T-helper 9 cell (primary cell): Measurements from ENCODE around the gene GC.
"Not testable (repeated sequence)": the region's sequence is repeated elsewhere in the genome, so short reads cannot be mapped to it uniquely, and the experiment has no call there.

ENCODE experiments used
- DNase-seq: peaks from one replicate; pipeline ENCODE4 v3.0.0-alpha.2; 2020

GC gene

DNA sequence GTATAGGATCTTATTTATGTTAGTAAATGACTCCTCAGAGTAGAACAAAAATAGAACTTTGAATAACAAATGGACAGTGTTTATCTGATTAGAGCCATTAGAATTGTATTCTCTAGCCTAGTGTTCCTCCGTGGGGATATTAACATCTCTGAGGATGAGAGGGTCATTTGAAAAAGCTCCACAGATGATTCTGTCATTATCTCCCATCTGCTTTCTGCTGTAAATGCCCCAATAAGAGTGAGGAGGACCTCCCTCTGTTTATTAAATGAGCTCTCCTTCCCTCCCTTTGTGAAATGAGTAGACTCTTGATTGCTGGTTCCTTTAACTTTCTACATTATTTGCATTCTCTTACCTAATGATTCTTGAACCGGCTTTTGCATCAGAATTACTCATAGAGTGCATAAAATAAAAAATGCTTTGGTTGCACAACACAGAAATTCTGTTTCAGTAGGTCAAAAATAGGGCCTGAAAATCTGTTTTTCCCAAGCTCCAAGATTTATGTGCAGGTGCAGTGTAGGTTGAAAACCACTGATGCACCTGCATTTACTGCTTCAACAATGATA lies 18.0 kb downstream of the GC start:
- no peak for DNase-seq

DNA sequence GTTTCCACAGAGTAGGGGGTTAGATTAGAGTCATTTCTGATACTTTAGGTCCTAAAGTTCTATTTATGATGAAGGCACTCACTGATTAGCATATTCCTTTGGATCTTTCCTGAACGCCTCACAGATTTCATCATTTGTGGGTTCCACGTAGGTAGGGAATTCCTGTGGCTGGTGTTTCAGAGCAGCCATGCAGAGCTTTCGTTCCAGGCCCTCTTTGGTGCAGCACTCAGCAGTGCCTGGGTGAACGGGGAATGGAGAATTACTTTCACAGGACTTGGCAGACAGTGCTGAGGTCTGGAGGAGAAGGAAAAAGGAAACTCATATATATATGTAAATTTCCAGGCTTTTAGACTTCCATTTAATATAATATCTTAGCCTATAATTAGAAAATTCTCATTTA lies 18.5 kb downstream of the GC start:
- DNase-seq = no peak

DNA sequence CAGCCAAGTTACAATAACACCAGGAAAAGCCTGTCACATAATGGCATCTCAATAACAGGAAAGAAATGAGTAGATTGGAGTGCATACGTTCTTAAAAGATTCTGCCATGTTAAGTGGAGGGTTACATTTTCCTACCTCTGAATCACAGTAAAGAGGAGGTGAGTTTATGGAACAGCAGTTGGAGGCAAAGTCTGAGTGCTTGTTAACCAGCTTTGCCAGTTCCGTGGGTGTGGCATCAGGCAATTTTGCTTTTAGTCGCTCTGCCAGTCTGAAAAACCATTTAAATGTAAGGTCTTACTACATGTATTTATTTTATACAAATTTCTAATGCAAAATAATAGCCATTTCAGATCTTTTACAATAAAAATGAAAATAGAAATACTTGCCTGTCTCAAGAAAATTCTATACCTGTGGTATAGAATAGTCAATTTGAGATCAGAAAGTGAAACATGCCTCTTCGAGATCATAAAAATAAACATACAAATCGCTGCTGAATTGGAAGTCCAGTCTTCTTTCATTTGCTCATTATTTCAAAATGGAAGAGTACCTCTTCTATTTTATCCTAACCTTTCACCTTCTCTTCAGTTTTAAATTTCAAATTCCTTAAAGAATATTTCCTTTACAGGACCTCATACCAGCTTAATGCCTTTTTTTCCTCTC lies 31.4 kb downstream of the GC start:
- no peak for DNase-seq

DNA sequence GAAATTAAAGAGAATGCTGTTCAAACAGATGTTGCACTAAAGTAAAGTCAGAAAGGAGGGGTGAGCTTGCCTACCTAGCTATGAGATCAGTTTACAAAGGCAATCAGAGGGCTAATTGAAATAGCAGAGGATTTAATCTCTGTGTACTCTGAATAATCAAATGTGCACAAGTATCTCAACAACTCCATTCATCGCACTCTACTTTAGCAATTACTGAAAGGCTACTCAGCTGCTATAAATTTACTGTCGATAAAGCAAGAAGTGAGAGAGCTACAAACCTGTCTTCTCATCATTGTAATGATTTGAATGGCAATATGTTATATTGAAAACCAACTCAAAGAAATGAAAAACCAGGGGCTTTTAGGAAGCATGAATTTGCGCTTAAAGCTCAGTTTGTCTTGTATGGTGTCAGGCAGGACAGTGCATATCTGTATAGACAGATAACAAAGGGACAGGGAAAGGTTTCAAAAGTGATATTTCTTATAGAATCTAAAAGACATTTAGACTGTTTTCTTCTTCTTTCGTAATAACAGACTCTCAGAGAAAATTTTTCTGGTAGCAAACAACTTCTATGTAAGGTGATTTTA lies 34.8 kb downstream of the GC start:
- DNase-seq = no peak

DNA sequence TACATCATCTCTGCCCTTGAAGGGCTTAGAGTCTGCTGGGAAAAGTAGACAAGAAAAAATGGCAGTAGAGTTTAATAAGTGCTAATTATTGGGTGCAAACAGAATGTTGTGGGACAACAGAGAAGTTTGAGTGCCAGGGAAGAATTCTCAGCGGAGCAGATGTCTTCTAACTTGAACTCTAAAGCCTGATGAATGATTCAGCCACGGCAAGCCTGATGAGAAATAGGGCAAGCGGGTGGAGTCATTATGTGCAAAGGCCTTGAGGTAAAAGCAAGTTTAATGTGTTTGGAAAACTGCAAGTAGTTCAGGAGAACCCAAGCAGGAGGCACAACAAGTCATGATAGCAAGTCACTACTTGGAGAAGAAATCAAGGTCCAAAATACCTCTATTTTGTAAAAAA lies 37.5 kb downstream of the GC start:
- no peak for DNase-seq

DNA sequence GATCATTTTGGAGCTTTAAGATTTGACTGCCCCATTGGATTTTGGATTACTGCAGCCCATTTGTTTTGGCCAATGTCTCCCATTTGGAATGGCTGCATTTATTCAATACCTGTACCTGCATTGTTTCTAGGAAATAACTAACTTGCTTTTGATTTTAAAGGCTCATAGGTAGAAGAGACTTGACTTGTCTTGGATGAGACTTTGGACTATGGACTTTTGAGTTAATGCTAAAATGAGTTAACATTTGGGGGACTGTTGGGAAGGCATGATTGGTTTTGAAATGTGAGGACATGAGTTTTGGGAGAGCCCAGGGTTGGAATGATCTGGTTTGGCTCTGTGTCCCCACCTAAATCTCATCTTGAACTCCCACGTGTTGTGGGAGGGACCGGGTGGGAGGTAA lies 45.1 kb downstream of the GC start:
- DNase-seq = not testable (repeated sequence)

DNA sequence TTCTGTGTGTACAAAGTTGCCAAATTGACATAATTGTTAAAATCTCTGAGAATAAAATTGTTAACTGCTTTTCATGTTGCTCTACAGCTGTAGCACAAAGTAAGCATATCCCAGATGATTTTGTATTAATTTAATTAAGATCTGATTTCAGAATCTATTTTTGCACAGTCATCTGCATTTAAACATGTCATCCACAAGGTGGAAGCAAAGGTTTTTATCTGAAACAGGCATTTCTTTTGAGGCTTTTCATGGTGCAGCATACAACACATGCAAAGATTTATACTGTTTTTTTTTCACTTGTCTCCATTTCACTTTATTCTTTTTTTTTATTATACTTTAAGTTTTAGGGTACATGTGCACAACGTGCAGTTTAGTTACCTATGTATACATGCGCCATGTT lies 51.2 kb downstream of the GC start:
- DNase-seq = no peak

DNA sequence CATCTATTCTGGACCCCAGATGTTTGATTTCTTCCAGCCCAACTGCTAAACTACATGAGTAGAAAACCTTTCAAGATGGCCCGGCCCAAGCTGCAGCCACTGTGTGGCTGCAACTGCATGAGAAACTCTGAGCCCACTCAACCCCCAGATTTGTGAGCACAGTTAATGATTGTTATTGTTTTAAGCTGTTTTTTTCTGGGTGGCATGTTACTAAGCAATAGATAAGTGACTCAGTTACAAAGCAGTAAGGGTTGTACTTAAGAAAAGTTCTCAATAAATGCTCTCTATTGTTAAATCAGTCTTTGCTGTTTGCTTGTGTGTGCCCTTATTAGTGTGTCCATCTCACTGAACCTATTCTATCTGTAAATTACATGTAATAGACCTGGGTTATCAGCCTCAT lies 51.8 kb downstream of the GC start:
- no peak for DNase-seq

DNA sequence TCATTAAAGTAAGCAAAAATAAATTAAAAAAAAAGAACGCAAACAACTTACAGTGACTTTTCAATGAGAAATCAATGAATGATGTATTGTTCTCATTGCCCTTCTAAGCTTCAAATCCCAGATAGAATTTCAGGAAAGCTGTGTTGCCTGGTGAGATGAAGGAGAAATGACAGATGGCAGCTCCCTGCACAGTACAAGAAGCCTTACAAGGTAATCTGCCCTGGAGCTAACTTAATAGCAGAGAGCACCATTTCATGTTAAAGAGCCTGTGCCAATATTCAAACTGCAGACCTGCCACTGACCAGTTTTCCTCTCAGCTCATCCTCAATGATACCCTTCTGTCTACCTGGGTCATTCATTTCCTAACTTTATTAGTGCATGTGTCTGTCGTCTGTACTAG lies 54.0 kb downstream of the GC start:
- no peak for DNase-seq

DNA sequence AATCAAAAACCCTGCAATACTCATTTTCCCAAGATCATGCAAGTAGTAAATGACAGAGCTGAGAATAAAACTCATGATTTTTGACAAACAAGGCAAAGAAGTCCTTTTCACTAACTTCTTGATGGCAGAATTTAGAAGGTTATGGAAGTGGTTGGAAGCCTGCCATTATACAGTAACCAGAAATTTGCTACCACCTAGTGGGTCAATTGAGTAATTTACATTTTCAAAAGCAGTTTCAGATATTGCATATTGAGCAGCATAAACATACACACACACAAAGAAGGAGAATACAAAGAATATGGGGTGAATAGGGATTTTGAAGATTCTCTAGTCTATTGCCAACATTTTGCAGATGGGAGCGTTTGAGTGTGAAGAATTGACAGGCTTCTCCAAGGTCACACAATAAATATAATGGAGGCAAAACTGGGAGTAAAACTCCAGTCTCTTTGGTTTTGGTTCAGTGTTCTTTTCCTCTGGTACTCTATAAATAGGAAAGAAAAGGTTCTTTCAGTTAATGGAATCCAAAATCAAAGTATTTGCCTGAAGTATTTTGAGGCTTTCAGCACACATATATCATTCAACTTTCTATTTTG lies 70.2 kb downstream of the GC start:
- DNase-seq = no peak

DNA sequence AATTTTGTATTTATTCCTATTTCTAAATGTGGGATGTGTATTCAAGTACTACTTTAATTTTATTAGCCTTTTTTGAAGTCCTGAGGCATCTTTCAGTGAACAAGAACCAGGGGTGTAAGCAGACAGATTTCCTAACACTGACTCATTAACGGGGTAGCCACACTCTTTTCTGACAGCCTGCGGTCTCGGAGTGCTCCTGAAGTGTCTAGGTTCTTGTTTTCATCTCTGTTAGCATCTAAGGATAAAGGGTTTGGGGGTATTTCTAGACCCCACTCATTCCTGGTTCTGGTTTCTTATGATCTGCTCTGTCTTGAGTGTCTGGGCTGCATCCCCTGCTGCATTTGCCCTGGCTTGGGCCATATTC lies 71.9 kb downstream of the GC start:
- no peak for DNase-seq

DNA sequence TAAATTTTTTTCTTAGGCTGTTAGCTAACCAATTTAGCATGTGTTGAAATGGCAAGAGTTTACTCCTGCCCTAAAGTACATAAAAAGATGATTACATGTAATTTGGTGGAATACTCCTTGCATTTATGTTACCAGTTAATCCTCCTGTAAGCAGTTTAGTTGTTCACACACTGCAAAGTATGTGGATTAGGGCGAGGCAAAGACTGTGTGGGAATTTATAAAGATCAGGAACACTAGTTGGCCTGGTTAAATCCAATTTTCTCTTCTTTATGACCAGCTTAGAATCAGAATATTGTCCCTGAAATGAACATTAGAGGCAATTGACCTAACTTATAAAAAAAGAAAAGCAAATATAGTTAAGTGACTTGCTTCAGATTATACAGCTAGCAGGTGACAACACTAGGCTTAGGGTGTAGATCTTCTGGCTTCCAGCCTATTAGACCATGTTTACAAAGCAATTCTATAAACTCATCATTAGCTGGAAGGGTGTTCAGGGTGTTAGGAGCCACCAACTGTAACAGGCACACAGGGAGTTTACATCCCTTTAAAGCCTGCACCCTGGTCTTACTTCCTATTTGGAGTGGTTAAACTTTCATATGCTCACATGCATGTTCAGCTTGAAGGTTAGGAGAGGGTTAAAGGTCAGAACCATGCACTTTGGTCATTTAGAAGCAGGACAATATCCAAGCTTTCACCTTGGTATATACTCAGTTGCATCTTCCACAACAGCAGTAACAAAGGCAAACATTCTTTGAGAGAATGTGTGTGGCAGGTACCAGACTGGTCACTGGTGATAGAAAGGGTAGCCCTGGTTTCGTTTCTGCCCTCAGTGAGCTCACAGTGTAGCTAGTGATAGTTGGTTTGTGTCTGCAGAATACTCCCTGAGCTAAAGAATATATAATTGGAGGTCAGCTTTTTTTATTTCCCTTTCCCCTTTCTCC lies 72.6 kb downstream of the GC start:
- no peak for DNase-seq

DNA sequence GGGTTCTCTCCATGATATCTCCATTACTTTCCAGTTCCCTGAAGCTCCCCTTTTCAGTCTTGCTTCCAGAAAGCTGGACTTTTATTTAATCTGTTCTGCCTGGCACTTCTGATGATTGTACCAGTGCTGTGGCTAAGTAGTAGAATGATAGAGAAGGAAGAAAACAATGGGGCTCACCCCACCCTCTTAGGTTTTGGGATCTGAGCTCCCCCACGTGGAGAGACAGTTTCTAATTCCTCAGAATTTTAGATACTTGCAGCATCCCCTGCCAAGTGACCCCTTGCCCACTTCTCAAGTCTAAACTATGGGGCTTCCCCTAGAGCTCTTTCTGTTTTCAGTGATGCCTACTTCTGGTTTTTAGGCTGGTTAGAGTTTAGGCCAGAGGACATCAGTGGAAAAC lies 73.9 kb downstream of the GC start:
- DNase-seq = no peak

DNA sequence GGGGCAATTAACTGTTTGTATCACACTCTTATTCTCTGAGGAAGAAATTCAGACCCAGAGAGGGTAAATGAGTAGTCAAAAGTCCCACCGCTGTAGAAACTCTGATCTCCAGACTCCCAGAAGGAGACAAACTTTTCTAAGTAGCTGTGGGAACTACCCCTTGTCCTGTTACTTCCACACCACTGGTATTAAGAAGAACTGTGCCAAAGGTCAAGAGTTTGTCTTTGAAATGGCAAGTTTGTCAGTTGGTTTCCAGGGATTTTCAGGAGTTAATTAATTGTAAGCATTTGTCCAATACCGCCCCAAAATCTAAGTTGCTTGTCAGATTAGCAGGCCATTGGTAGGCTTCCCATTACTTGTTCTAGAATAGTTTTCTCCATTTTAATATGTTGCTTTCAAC lies 85.7 kb downstream of the GC start:
- DNase-seq = no peak

DNA sequence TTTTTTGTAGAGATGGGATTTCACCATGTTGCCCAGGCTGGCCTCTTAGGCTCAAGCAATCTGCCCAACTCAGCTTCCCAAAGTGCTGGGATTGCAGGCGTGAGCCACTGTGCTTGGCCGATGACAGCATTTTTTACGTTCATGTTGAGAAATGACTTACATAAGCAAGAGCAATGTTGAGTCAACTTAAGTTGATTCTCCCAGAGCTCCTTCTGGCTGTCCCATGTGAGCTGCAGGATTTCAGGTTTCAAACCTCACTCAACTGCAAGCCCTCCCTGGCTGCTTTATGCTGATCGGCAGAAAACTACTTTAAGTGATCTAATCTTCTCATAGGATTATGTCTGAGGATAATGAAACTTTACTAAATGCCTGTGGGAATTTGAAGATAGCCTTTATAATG lies 86.8 kb downstream of the GC start:
- no peak for DNase-seq

DNA sequence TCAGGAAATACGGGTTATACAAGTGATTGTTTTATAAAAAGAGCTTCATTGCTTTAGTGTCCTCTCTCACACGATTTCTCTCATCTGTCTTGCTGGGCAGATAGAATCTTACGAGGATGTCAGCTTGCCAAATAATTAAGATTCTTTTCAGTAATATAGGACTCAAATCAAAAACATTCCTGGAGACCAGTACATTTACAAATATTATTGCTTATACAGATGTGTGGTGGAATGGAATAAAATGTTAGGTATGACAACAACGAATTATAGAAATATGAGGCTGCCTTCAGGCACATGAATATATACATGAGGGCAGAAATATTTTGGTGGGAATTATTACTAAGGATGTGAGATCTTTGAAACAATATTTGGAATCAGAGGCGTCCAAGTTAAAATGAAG lies 88.9 kb downstream of the GC start:
- DNase-seq = no peak

DNA sequence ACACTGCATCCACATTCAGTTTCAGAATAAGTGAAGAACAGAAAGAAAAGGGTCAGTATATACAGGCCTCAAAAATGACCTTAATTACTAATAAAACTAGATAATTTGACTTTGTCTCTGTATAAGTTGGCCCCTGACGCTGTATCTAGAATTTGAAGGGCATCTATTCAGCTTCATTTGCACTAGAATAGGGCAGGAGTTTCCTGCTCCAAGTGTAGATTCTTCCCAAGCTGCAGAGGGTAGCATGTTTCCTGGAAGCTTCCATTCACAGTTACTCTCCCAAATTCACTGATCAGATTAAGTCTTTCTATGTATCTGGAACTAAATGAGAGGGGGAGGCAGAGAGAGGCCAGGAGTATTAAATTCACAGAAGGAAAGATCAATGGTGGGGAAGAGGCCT lies 90.9 kb downstream of the GC start:
- no peak for DNase-seq

DNA sequence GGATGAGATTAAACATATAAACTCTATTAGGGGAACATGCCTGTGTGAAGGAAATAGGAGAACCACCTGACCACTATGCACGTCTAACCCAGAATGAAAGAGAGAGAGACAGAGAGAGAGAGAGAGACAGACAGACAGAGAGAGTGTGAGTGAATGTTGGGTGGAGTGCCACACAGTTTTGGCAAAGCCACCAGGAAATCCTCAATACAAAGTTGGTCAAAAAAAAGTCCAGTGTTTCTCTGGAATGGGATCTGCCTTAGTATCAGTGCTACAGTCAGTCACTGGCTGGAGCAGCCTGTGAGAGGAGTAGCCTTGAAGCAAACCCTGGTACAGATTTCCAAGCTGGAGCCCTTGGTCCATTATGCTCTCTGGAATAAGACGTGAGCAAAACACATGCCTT lies 91.7 kb downstream of the GC start:
- DNase-seq = no peak
